Spleen (tissue), 7 donors: ENCODE measurements around the gene PPP6R3.

Experiments used
- CTCF ChIP-seq, 11 experiments: fragments of 200-600 bp in 7 of 11; fragments of 450-650 bp in 4 of 11; sonication (generic) in 4 of 11; IDR thresholded peaks in 8 of 11; conservative IDR thresholded peaks in 3 of 11; 1 replicate in 7 of 11; 2 replicates in 4 of 11; pipeline versions ENCODE4 v1.4.0 to v1.8.0; 2016 to 2021; ENCODE audit warnings: antibody characterized with exemption in 11 of 11, inconsistent platforms in 4 of 11, mild to moderate bottlenecking in 1 of 11
- POLR2A ChIP-seq, 3 donors: fragments of 450-650 bp; IDR thresholded peaks; one replicate each; pipeline ENCODE4 v1.5.1; 2017; ENCODE audit warnings: antibody characterized with exemption in 3 of 3, mild to moderate bottlenecking in 1 of 3
- donor health status: DM: no; HTN: no; CAD: no; lungs with moderate emphysema.
- donor health status: DM: no; HTN: no; CAD: no.
- donor health status: DM: no; HTN: no; CAD: no.

DNA sequence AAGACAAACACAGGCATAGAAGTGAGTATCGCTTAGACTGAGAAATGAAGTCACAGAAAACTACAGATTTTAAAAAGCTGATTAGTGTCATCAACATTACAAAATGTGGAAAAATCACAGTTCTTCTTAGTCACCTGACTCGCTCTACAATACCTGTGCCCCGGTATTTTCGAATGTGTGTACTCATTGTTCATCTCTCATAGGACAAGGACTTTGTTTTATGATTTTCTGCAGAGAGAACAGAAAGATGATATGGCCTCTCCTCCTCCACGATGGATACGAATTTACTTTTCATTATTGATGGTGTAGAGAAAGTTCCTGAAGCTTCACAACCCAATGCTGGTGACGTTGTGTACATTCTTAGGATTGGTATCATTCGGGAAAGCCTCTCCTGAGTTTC lies 194.4 kb downstream of the PPP6R3 start:
- TF ChIP-seq CTCF (IDR thresholded peaks at IDR 0.05 in 8 of 11, conservative IDR thresholded peaks at IDR 0.05 in 3 of 11) (no peak), POLR2A (IDR thresholded peaks at IDR 0.05) (no peak)
